ENCODE measurements around the gene CTNND2. TPM values are rescaled to one million over a fixed set of nuclear protein-coding genes. Genes with fewer than 3 reads are reported as not detected.

Gene CTNND2
- total RNA-seq, 1 experiment from 2014 or later, result 2.9 TPM

DNA sequence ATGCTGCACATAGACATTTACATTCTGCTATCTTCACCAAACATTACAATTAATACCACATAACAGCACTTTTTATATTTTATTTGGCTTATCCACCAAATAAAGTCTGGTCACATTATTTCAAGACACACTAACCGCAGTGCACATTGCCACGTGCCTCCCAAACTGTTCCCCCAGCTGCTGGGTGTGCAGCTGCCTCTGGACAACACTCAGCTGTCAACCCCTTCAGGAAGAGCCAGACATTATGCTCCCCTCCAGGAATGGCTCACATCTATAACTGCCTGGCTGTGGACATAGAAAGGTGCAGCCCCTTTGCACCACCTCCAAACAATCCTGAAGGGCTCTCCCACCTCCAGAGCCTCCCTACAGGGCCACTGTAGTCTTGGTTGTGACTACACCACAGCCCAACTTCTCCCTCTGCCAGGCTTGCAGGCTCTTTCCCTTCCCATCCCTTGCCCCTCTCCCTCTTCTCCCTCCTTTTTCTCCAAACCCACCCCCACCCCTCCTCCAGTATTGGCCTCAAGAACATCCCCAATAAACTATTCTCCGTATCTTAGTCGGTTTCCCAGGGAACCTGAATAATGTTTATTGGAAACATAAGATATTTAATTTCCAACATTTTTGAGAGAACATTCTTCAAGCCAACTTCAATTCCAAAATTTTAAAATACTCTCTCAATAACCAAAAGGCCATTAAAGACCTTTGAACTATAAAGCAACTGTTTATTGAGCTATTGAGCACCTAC, 372.3 kb downstream of the CTNND2 start:
- no peak for DNase-seq
- Histone ChIP-seq H3K36me3 (replicated peaks; ENCODE audit: control insufficient read depth, insufficient read depth, low read length) (no peaks in the 10 kb centered on the region), H3K4me3 (ENCODE audit: insufficient read depth, low read depth, low read length) (no peak overlapping the region), H3K27me3 (ENCODE audit: control insufficient read depth, insufficient read depth, low read length) (no peaks in the 10 kb centered on the region)

DNA sequence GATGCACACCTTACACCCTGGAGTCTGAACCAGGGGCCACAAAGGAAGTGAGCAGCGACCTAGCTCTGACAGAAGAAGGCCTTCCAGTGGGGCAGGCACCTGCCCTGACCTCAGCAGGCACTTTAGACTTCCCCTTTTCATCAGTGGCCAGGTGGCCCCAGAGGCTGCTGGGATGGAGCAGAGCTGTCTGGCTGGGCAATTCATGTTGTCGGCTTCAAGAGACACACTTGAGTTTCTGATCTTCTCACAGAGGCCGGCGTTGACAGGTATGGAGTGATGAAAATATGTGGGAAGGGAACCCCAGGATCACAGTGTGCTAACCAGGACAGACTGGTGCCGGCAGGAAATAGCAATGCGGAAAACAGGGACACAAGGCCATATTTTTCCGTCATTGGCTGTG, 375.5 kb downstream of the CTNND2 start:
- no peak overlapping the region for H3K4me3 ChIP-seq (ENCODE audit: insufficient read depth, low read depth, low read length)
- H3K36me3 ChIP-seq (replicated peaks; ENCODE audit: control insufficient read depth, insufficient read depth, low read length), result no peaks in the 10 kb centered on the region
- H3K27me3 ChIP-seq (ENCODE audit: control insufficient read depth, insufficient read depth, low read length), result no peaks in the 10 kb centered on the region
- DNase-seq, result no peak

DNA sequence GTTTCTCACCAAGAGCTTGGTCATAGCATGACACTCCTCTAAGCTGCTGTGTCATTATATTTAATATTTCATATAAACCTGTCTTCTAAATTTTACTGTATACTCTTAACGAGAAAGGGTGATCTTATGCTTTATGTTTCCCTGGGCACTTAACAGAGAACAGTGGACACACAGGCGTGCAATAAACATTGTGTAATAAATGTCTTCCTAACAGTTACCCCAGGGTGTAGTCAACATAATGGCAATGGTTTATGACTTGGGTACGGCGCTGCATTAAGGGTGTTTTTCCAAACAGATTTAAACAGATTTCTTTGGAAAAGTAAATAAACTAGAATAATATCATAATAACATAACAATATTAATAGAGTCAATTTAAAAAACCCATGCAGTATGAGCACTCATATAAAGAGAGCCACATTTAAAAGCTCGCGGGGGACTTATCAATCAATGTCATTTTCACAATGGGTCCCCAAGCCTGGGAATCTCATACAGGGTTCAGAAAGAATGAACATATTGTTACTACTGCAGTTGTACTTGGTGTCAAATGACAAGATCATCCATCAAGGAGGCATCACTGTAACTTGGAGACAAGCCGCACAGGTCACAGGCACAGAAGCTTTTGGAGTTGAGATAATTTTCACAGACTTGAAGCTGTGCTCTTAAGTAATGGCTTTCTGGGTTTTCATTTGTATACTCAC, 376.4 kb downstream of the CTNND2 start:
- Histone ChIP-seq H3K4me3 (ENCODE audit: insufficient read depth, low read depth, low read length) (no peak overlapping the region), H3K36me3 (replicated peaks; ENCODE audit: control insufficient read depth, insufficient read depth, low read length) (no peaks in the 10 kb centered on the region), H3K27me3 (ENCODE audit: control insufficient read depth, insufficient read depth, low read length) (no peaks in the 10 kb centered on the region)
- no peak for DNase-seq

DNA sequence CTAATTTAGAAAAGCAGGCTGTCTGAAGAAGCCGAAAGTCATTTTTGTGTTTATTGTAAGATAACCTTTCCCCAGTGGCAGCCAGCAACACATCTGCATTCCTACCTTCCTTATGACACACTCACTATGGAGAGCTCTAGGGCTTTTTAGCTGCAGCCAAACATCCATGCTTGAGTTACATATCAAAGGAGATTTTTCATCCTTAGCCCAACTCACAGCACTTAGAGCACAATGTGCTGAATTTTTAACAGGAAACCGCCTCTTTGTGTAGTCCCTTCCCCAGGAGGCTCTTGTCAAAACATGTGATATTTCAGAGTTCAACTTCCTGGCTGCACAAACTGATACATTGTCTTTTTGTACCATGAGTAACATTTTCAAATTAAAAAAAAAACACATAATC, 379.2 kb downstream of the CTNND2 start:
- DNase-seq, result no peak

DNA sequence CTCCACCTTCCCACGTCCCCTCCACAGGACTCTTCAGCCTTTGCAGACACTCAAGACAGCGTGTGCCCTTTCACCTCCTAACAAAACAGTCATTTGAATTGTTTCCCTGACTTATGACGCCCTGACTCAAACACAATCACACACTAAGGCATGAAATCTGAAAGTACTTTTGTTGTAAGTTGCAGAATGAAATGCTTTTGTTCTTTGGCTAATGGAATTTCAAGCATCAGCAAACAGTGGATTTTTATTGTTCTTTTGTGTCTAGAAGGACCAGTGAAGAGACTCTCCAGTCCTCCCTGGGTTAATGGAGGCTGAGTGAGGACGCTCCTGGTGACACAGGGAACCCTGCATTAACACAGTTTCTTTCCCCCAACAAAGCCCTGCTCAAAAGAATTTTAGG, 380.1 kb downstream of the CTNND2 start:
- no peak overlapping the region for H3K4me3 ChIP-seq (ENCODE audit: insufficient read depth, low read depth, low read length)
- DNase-seq, result no peak
- no peaks in the 10 kb centered on the region for H3K27me3 ChIP-seq (ENCODE audit: control insufficient read depth, insufficient read depth, low read length)
- no peaks in the 10 kb centered on the region for H3K36me3 ChIP-seq (replicated peaks; ENCODE audit: control insufficient read depth, insufficient read depth, low read length)

More for the DNA sequence above, 379.2 kb downstream of the CTNND2 start:
- Histone ChIP-seq H3K4me3 (ENCODE audit: insufficient read depth, low read depth, low read length) (no peak overlapping the region), H3K27me3 (ENCODE audit: control insufficient read depth, insufficient read depth, low read length) (no peaks in the 10 kb centered on the region), H3K36me3 (replicated peaks; ENCODE audit: control insufficient read depth, insufficient read depth, low read length) (no peaks in the 10 kb centered on the region)

DNA sequence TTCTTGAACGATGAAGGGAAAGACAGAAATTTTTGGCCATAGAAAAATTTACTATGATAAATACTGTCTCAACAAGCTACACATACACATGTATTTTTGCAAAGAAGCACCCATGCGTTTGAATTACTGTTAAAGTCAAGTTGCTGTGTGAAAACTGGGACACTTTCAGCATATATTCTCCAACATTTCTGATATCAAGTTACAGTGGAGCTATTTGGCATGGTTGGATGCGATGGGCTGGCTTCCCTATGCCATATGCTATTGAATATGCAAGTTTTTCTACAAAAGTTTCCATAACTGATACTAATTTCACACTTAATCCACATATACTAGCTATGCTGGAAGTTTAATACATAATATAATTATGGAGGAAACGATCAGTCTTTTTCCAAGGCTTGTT, 381.4 kb downstream of the CTNND2 start:
- H3K36me3 ChIP-seq (replicated peaks; ENCODE audit: control insufficient read depth, insufficient read depth, low read length), result no peaks in the 10 kb centered on the region
- no peak overlapping the region for H3K4me3 ChIP-seq (ENCODE audit: insufficient read depth, low read depth, low read length)
- no peak for DNase-seq

DNA sequence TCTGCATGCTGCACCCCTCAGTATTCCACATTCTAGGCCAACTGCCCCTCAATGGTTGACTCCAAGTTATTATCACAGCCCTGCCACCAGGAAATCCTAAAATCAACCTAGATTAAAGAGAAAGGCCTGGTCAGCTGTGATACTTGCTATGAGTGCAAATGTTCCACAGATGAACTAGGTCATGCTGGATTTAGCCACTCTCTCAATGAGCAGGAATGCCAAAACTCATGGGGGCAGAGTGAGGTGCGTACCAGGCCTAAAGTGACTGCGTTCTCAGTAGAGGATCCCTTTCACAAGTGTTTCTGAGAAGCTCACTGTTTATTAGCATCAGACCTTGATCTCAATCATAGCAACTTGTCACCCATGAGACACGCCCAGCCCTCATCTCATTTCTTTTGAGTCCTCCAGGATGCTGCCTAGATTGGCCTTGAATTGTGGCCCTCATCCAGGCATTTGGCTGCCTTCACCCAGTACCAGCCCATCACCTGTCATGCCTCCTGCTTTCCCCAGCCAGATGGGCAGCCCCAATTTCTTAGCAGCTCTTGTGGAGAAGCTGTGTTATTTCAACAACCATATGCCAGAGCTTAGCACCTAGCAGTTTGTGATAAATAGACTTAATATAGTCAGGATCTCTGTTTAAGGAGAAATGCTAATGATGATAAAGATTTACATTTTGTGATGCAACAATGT, 383.9 kb downstream of the CTNND2 start:
- H3K27me3 ChIP-seq (ENCODE audit: control insufficient read depth, insufficient read depth, low read length), result no peaks in the 10 kb centered on the region

More for the DNA sequence above, 381.4 kb downstream of the CTNND2 start:
- no peaks in the 10 kb centered on the region for H3K27me3 ChIP-seq (ENCODE audit: control insufficient read depth, insufficient read depth, low read length)

DNA sequence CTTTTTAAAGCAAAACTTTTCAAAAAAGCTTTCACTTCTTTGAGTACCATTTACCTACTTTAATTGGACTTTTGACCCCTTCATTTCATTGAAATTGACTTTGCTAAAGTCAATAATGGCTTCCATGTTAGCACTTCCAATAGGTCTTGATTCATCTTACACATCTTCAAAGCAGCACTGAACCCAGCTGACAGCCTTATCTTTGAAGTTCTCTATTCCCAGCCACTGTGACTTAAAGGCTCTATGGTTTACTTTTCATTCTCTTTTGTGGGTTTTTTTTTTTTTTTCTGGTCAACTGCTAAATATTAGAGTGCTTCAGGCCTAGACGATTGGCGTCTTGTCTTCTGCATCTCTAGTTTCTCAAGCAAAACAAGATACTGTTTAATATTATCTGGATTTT, 385.0 kb downstream of the CTNND2 start:
- Histone ChIP-seq H3K4me3 (ENCODE audit: insufficient read depth, low read depth, low read length) (no peak overlapping the region), H3K27me3 (ENCODE audit: control insufficient read depth, insufficient read depth, low read length) (no peaks in the 10 kb centered on the region), H3K36me3 (replicated peaks; ENCODE audit: control insufficient read depth, insufficient read depth, low read length) (no peaks in the 10 kb centered on the region)
- DNase-seq, result no peak

More for the DNA sequence above, 383.9 kb downstream of the CTNND2 start:
- no peak overlapping the region for H3K4me3 ChIP-seq (ENCODE audit: insufficient read depth, low read depth, low read length)
- H3K36me3 ChIP-seq (replicated peaks; ENCODE audit: control insufficient read depth, insufficient read depth, low read length), result no peaks in the 10 kb centered on the region
- no peak for DNase-seq

DNA sequence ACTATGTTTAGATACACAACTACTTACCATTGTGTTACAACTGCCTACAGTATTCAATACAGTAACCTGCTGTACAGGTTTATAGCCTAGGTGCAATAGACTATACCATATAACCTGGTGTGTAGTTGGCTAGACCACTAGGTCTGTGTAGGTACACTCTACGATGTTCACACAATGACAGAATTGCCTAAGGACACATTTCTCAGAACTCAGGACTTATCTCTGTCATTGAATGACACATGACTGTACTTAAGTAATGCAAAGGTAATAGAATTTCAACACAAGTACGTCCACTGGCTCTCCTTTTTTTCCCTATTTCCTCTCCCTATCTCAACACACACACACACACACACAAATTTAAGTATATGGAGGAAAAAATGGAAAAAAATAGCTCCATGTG, 385.6 kb downstream of the CTNND2 start:
- no peak overlapping the region for H3K4me3 ChIP-seq (ENCODE audit: insufficient read depth, low read depth, low read length)
- DNase-seq, result no peak
- no peaks in the 10 kb centered on the region for H3K27me3 ChIP-seq (ENCODE audit: control insufficient read depth, insufficient read depth, low read length)
- H3K36me3 ChIP-seq (replicated peaks; ENCODE audit: control insufficient read depth, insufficient read depth, low read length), result no peaks in the 10 kb centered on the region

DNA sequence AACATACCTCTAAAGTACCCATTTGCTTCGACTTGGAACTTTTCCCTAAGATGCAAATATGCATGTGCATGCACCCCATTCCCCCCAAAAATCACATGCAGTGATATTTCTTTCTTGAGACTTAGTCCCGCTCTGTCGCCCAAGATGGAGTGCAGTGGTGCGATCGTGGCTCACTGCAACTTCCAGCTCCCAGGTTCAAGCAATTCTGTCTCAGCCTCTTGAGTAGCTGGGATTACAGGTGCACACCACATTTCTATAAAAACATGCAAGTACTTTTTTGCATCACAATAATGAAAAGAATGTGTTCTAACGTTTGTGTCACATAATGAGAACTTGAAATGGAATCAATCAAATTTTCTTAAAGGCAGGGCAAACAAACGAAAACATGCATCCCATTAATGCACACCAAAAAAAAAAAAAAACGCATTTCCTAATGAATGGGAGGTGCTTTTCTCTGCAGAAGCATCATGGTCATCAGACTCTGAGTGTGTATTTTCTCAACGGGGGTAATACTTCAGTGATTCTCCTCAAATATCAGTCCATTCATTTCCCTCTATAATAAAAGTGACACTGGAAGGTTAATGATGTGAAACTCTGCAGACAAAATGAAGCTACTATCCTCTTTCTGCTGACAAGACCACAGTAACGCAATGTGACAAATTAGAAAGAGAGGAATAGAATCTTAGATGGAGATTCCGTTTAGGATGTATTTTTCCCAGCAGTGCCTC, 389.4 kb downstream of the CTNND2 start:
- H3K27me3 ChIP-seq (ENCODE audit: control insufficient read depth, insufficient read depth, low read length), result no peaks in the 10 kb centered on the region
- no peak for DNase-seq
- H3K36me3 ChIP-seq (replicated peaks; ENCODE audit: control insufficient read depth, insufficient read depth, low read length), result no peaks in the 10 kb centered on the region
- no peak overlapping the region for H3K4me3 ChIP-seq (ENCODE audit: insufficient read depth, low read depth, low read length)

DNA sequence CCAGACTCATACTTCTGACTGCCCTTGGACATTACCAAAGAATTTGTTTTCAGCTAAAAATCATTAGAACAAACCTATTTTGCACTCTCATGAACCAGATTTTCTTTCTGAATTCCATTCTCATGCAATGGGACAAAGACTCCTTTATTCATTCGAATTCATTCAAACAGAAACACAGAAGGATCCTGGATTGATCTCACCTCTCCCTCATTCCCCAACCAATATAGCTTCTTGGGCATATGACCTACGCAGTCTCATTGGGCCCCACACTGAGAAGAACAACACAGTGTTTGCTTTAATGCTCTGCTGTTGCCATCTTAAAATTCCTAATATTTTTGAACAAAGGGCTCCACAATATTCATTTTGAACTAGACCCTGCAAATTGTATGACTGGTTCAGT, 392.4 kb downstream of the CTNND2 start:
- no peak for DNase-seq
- no peak overlapping the region for H3K4me3 ChIP-seq (ENCODE audit: insufficient read depth, low read depth, low read length)
- no peaks in the 10 kb centered on the region for H3K27me3 ChIP-seq (ENCODE audit: control insufficient read depth, insufficient read depth, low read length)
- H3K36me3 ChIP-seq (replicated peaks; ENCODE audit: control insufficient read depth, insufficient read depth, low read length), result no peaks in the 10 kb centered on the region

DNA sequence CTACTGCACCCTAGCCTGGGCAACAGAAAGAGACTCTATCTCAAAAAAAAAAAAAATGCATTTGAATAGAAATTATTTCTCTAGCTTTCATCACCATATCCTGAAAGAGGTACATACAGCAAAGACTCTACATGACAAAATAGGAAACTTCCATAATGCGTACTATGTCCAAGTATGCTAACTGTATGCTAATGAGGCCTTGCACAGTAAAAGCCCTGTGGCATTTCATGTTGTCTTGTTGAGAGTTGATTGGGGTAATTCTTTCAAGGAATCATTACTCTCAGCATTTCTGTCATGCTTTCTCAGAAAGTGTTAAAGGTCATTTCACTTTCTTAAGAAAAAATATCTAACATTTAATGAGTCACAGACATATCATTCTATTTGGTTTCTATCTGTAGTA, 393.4 kb downstream of the CTNND2 start:
- Histone ChIP-seq H3K4me3 (ENCODE audit: insufficient read depth, low read depth, low read length) (no peak overlapping the region), H3K27me3 (ENCODE audit: control insufficient read depth, insufficient read depth, low read length) (no peaks in the 10 kb centered on the region), H3K36me3 (replicated peaks; ENCODE audit: control insufficient read depth, insufficient read depth, low read length) (no peaks in the 10 kb centered on the region)
- DNase-seq, result no peak

DNA sequence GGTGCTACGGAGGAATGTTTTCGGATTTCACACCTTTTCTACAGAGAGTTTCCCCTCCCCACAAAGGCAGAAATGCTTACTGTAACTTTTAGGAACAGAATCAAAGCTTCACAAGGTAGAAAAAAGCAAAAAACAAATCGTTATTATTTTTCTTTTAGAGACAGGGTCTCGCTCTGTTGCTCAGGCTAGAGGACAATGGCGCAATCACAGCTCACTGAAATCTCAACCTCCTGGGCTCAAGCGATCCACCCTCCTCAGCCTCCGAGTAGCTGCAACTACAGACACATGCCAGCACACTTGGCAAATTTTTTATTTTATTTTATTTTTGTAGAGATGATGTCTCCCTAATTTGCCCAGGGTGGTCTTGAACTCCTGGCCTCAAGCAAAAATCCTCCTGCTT, 394.5 kb downstream of the CTNND2 start:
- no peaks in the 10 kb centered on the region for H3K36me3 ChIP-seq (replicated peaks; ENCODE audit: control insufficient read depth, insufficient read depth, low read length)
- H3K4me3 ChIP-seq (ENCODE audit: insufficient read depth, low read depth, low read length), result no peak overlapping the region
- no peaks in the 10 kb centered on the region for H3K27me3 ChIP-seq (ENCODE audit: control insufficient read depth, insufficient read depth, low read length)
- no peak for DNase-seq

DNA sequence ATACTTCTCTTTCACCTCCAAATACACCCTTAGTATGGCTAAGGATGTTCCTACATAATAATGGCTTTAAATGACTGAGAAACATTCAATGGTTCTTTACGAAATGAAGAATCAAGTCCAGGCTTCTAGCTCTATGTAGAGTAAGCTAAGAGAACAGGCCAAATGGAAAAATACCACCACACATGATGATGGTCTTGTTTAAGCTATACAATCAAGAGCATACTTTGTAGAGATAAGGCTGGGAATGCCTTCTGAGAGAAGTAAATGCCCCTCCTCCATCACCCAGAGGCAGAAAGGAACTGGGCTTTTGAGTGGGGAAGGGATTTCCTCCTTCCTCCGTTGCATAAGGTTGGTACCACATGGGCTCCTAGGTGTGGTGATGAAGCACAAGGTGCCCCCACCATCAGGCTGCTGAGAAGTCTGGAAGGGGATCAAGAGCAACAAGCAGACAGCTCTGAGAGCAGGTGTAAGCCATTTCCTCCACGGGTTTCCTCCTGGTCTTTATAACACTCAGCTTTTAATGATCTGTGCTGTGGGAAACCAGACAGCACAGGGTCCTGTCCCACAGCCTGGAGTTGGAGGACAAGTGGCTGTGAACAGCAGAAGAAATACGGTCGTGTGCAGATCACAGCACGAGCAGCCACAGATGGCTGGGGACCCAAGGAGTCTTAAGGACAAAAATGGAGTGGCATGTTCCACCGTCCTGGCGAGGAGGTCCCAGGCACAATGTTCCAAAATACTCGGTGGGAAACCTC, 396.9 kb downstream of the CTNND2 start:
- DNase-seq, result no peak
- Histone ChIP-seq H3K27me3 (ENCODE audit: control insufficient read depth, insufficient read depth, low read length) (no peaks in the 10 kb centered on the region), H3K4me3 (ENCODE audit: insufficient read depth, low read depth, low read length) (no peak overlapping the region), H3K36me3 (replicated peaks; ENCODE audit: control insufficient read depth, insufficient read depth, low read length) (no peaks in the 10 kb centered on the region)
